CD14-positive monocyte (primary cell): ENCODE results near the gene NOD2. TPM values are rescaled to one million over a fixed set of nuclear protein-coding genes. Genes with fewer than 3 reads are reported as not detected.

ENCODE experiments used
- DNase-seq, 3 donors: peaks; one replicate each; pipeline ENCODE4 v3.0.0-alpha.2; 2011 to 2022
- H2AFZ ChIP-seq: 2 replicates; pipeline ENCODE4 v1.6.0; 2012; ENCODE audit warnings: mild to moderate bottlenecking, low read depth, low read length, inconsistent platforms; ENCODE audit not compliant: insufficient read depth, poor library complexity, severe bottlenecking
- H3K27ac ChIP-seq, 2 donors: 1 replicate in 1 of 2; 2 replicates in 1 of 2; pipeline ENCODE4 v1.5.1; 2012 to 2013; ENCODE audit warnings: low read length in 2 of 2, control low read depth in 1 of 2, inconsistent platforms in 1 of 2, low read depth in 1 of 2, mild to moderate bottlenecking in 1 of 2
- H3K27me3 ChIP-seq, 2 donors: one replicate each; pipeline versions ENCODE4 v1.6.0 to v1.6.1; 2011 to 2013; ENCODE audit warnings: low read length in 2 of 2; ENCODE audit not compliant: control insufficient read depth in 2 of 2, insufficient read depth in 2 of 2
- H3K36me3 ChIP-seq, 2 donors: replicated peaks in 1 of 2; 1 replicate in 1 of 2; 2 replicates in 1 of 2; pipeline versions ENCODE4 v1.5.1 to v1.6.1; 2012 to 2013; ENCODE audit warnings: low read length in 2 of 2, control low read depth in 1 of 2, inconsistent platforms in 1 of 2, mild to moderate bottlenecking in 1 of 2; ENCODE audit not compliant: insufficient read depth in 2 of 2, control insufficient read depth in 1 of 2
- H3K4me1 ChIP-seq, 2 donors: 1 replicate in 1 of 2; 2 replicates in 1 of 2; pipeline versions ENCODE4 v1.5.1 to v1.6.1; 2012 to 2013; ENCODE audit warnings: low read length in 2 of 2, control low read depth in 1 of 2, inconsistent platforms in 1 of 2, mild to moderate bottlenecking in 1 of 2, moderate library complexity in 1 of 2; ENCODE audit not compliant: insufficient read depth in 2 of 2, control insufficient read depth in 1 of 2
- H3K4me2 ChIP-seq: replicated peaks from 2 replicates; pipeline ENCODE3; 2012; ENCODE audit warnings: low read length, moderate library complexity, mild to moderate bottlenecking; ENCODE audit not compliant: poor library complexity, severe bottlenecking; ENCODE audit errors: extremely low read depth
- H3K4me3 ChIP-seq, 3 experiments: fragments of 200-600 bp in 1 of 3; sonication (generic) in 1 of 3; replicated peaks in 1 of 3; 1 replicate in 2 of 3; 2 replicates in 1 of 3; pipeline ENCODE4 v1.5.1; 2011 to 2013; ENCODE audit warnings: low read length in 3 of 3, mild to moderate bottlenecking in 3 of 3, control low read depth in 2 of 3, low read depth in 2 of 3, inconsistent platforms in 1 of 3, moderate library complexity in 1 of 3
- H3K79me2 ChIP-seq: 2 replicates; pipeline ENCODE4 v1.6.0; 2012; ENCODE audit warnings: mild to moderate bottlenecking, control low read depth, inconsistent platforms, low read length, moderate library complexity; ENCODE audit not compliant: insufficient read depth
- H3K9ac ChIP-seq: 2 replicates; pipeline ENCODE4 v1.6.0; 2017; ENCODE audit warnings: low read length, mild to moderate bottlenecking; ENCODE audit not compliant: insufficient read depth, poor library complexity, severe bottlenecking
- H3K9me3 ChIP-seq, 2 donors: replicated peaks in 1 of 2; 1 replicate in 1 of 2; 2 replicates in 1 of 2; pipeline versions ENCODE4 v1.5.1 to v1.6.1; 2012 to 2013; ENCODE audit warnings: low read length in 2 of 2, control low read depth in 1 of 2; ENCODE audit not compliant: control insufficient read depth in 1 of 2, insufficient read depth in 1 of 2
- H4K20me1 ChIP-seq: 2 replicates; pipeline ENCODE4 v1.6.0; 2012; ENCODE audit warnings: mild to moderate bottlenecking, low read length, control low read depth, moderate library complexity; ENCODE audit not compliant: insufficient read depth
- H3K27ac Mint-ChIP-seq, 7 donors: one replicate each; pipeline ENCODE4 v1.8.0; 2020; ENCODE audit warnings: mild to moderate bottlenecking in 7 of 7, mixed read lengths in 7 of 7, moderate library complexity in 6 of 7, inconsistent platforms in 2 of 7
- H3K27me3 Mint-ChIP-seq, 3 donors: one replicate each; pipeline ENCODE4 v1.8.0; 2021 to 2022; ENCODE audit warnings: low read depth in 3 of 3, mild to moderate bottlenecking in 3 of 3, mixed read lengths in 3 of 3, moderate library complexity in 3 of 3, inconsistent platforms in 1 of 3
- H3K36me3 Mint-ChIP-seq, 2 donors: one replicate each; pipeline ENCODE4 v1.8.0; 2020; ENCODE audit warnings: mixed read lengths in 2 of 2, inconsistent platforms in 1 of 2, mild to moderate bottlenecking in 1 of 2
- H3K4me1 Mint-ChIP-seq: one replicate; pipeline ENCODE4 v1.8.0; 2020; ENCODE audit warnings: mild to moderate bottlenecking, mixed read lengths
- H3K4me3 Mint-ChIP-seq, 2 donors: one replicate each; pipeline ENCODE4 v1.8.0; 2020; ENCODE audit warnings: mild to moderate bottlenecking in 2 of 2, mixed read lengths in 2 of 2, moderate library complexity in 1 of 2
- H3K9me3 Mint-ChIP-seq, 7 donors: one replicate each; pipeline ENCODE4 v1.8.0; 2020 to 2022; ENCODE audit warnings: mixed read lengths in 7 of 7, mild to moderate bottlenecking in 6 of 7, moderate library complexity in 6 of 7, inconsistent platforms in 2 of 7
- CTCF ChIP-seq: fragments of 200-600 bp; IDR thresholded peaks from one replicate; pipeline ENCODE4 v1.8.0; 2022; ENCODE audit warnings: antibody characterized with exemption, mild to moderate bottlenecking
- WGBS: methylation state at CpG from one replicate; pipeline ENCODE4 v1.1.5; 2013; ENCODE audit warnings: missing lambda C conversion rate; ENCODE audit not compliant: insufficient coverage; 5-methylcytosine and 5-hydroxymethylcytosine counted together
- intact Hi-C, 2 donors: fragments of 100-400 bp; cut with micrococcal nuclease; formaldehyde crosslinking; loops; one replicate each; pipeline versions ENCODE4 v1.15.0 to v1.15.1; 2023
- polyA plus RNA-seq, 3 donors: library from polyadenylated mRNA; depleted of rRNA in 1 of 3; unstranded in 2 of 3; stranded (reverse) in 1 of 3; fragments of 300-500 nt in 2 of 3; fragments of >200 nt in 1 of 3; fragmentation: Illumina TruSeq in 2 of 3; gene quantifications; 1 replicate in 2 of 3; 2 replicates in 1 of 3; pipeline ENCODE4 v1.2.3, GENCODE V29; 2012 to 2021

The NOD2 gene
- polyA plus RNA-seq, 3 donors = 18.5 to 83.3 (median 29.7) TPM

GRCh38 chr16:50644729-50645128 lies 48.7 kb upstream of the NOD2 start:
- Mint-ChIP-seq H3K36me3 (no peaks in the 10 kb centered on the region), H3K27me3 (peaks cover 3 to 6% (median 5%) of the 10 kb centered on the region in 3 donors), H3K4me3 (no peak overlapping the region), H3K4me1 (no peaks in the 10 kb centered on the region), H3K27ac (no peak overlapping the region), H3K9me3 (no peaks in the 10 kb centered on the region)
- Histone ChIP-seq H3K9me3 (no peaks in the 10 kb centered on the region), H4K20me1 (no peaks in the 10 kb centered on the region), H2AFZ (no peak overlapping the region), H3K9ac (no peak overlapping the region), H3K4me1 (no peaks in the 10 kb centered on the region), H3K4me2 (no peak overlapping the region), H3K4me3 (no peak overlapping the region), H3K27me3 (no peaks in the 10 kb centered on the region), H3K36me3 (no peaks in the 10 kb centered on the region), H3K27ac (no peak overlapping the region), H3K79me2 (no peaks in the 10 kb centered on the region)
- intact Hi-C loops = no loop called here
- peak in 1 of 3 donors; percentile 14 for DNase-seq
- TF ChIP-seq CTCF = peak; percentile 19
- WGBS = 13% methylated on average over 2 of the region's 6 CpGs

- Histone ChIP-seq H3K4me1 (no peaks in the 10 kb centered on the region), H3K36me3 (no peaks in the 10 kb centered on the region), H3K9ac (no peak overlapping the region), H3K4me3 (no peak overlapping the region), H2AFZ (no peak overlapping the region), H3K27ac (no peak overlapping the region), H3K4me2 (no peak overlapping the region), H4K20me1 (no peaks in the 10 kb centered on the region), H3K27me3 (no peaks in the 10 kb centered on the region), H3K79me2 (no peaks in the 10 kb centered on the region), H3K9me3 (no peaks in the 10 kb centered on the region)
- TF ChIP-seq CTCF = no peak
- Mint-ChIP-seq H3K4me1 (no peaks in the 10 kb centered on the region), H3K27ac (no peak overlapping the region), H3K4me3 (no peak overlapping the region), H3K9me3 (no peaks in the 10 kb centered on the region), H3K36me3 (no peaks in the 10 kb centered on the region), H3K27me3 (peaks cover 3 to 9% (median 5%) of the 10 kb centered on the region in 3 donors)
- intact Hi-C loops = no loop called here
- no peak for DNase-seq
- 97% methylated on average over 16 of the region's 20 CpGs for WGBS
Observed at GRCh38 chr16:50645563-50646220, 47.7 kb upstream of the NOD2 start.
